DMS153 treated with DMSO at 0.1 percent for 48 hours (cell line): Measurements from ENCODE around the gene ZNF527.
"Not testable (repeated sequence)": the region's sequence is repeated elsewhere in the genome, so short reads cannot be mapped to it uniquely, and the experiment has no call there.

ENCODE experiments used
- DNase-seq: peaks from one replicate; lab custom pipeline; 2025; ENCODE audit not compliant: unreplicated experiment; lab: John Stamatoyannopoulos, UW

The ZNF527 gene

DNA sequence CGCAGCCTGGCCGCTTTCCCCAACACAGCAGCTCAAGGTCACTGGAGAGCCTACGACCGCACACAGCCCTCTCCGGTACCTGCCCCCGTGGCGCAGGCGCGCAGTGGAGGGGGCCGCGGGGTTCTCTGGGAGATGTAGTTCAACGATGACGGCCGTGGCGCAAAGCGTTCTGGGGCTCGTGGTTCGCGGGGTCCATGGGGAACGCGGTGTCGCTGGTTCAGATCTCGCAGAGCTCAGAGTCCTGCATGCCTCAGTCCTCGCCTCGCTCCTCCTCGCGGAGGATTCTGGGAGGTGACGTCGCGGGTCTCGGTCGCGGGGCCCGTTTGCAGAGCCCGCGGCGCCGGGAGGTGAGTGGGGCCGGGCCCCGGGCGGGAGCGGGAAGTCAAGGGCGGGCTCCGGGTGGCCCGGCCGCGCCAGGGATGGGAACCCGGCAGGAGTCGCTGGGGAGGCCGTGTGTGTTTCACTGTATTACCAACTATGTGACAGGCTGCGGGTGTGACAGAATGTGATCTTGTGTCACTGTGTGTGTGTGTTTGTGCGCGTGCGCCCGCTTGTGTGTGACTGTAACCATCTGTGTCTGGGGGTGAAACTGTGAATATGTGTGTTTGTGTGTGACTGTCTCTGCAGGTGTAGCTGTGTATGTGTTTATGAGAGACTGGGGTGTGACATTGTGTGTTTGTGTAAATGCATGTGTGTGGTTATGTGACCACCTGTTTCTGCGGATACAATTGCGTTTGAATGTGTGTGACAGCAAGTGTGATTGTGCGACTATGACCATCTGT is at the start of gene ZNF527:
ZNF527 (plus strand) TSS at position 220 of the 782 bp plus-strand sequence. CDS start 3,100 bp downstream, outside the sequence.
- DNase-seq, result peak; percentile 87

- no peak for DNase-seq
Observed at GRCh38 chr19:37329686-37330085, 41.2 kb upstream of the ZNF527 start.

DNA sequence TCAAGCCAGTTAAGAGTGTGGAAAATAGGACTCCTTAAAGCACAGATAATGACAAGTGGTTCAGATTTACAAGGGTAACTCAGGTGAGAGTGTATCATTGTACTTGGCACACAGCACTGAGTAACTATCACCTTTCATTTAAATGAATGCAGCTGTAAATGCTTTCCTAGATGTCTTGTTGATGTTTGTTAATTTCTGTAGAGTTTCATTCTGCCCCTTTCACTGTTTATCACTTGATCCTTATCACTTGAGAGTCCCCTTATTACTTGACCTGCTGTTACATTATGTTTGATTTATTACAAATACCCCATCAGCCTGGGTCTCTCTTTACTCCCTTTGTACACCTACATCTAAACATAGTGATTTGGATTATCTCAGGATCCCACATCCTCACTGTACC is 38.1 kb upstream of the ZNF527 start:
- no peak for DNase-seq

GRCh38 chr19:37333457-37333856 is 37.4 kb upstream of the ZNF527 start:
- no peak for DNase-seq

- peak; percentile 58 for DNase-seq
Observed at GRCh38 chr19:37334179-37335071, 36.5 kb upstream of the ZNF527 start.

DNA sequence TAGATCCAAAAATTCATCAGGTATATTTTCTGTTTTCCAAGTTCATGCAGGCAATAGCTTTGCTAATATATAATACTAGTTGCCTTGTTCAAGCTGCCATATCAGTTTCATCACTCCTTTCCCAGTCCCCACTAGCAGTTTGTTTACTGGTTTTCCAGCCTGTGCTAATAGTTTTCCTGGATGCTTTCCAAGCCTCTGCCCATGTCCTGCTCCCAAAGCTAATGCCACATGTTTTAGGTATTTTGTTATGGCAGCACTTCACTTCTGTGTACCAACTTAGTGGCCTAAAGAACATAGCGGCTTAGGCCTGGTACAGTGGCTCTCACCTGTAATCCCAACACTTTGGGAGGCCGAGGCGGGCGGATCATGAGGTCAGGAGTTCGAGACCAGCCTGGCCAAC is 28.1 kb upstream of the ZNF527 start:
- no peak for DNase-seq

- DNase-seq, result no peak
Observed at GRCh38 chr19:37346091-37346490, 24.8 kb upstream of the ZNF527 start.

- DNase-seq, result no peak
Observed at GRCh38 chr19:37348060-37348459, 22.8 kb upstream of the ZNF527 start.

- no peak for DNase-seq
Observed at GRCh38 chr19:37353968-37354367, 16.9 kb upstream of the ZNF527 start.

GRCh38 chr19:37355901-37356300 is 15.0 kb upstream of the ZNF527 start:
- DNase-seq, result no peak

DNA sequence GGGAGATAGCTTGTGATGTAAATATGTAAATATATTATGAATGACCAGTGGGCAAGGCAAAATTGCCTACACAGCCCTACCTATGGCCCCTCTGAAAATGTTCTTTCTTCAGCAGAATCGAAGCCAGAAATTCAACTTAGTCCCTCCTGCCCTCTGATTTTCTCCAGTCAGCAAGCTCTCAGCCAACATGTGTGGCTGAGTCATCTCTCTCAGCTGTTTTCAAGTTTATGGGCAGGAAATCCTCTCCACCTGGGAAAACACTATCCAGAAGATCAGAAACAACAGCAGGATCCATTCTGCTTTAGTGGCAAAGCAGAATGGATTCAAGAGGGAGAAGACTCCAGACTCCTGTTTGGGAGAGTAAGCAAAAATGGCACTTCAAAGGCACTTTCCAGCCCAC is 8.9 kb upstream of the ZNF527 start:
- no peak for DNase-seq

DNA sequence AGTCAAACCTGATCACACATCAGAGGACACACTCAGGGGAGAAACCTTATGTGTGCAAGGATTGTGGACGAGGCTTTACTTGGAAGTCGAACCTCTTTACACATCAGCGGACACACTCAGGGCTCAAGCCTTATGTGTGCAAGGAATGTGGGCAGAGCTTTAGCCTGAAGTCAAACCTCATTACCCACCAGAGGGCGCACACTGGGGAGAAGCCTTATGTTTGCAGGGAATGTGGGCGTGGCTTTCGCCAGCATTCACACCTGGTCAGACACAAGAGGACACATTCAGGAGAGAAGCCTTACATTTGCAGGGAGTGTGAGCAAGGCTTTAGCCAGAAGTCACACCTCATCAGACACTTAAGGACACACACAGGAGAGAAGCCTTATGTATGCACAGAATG is 8.2 kb upstream of the ZNF527 start:
- DNase-seq, result no peak

DNA sequence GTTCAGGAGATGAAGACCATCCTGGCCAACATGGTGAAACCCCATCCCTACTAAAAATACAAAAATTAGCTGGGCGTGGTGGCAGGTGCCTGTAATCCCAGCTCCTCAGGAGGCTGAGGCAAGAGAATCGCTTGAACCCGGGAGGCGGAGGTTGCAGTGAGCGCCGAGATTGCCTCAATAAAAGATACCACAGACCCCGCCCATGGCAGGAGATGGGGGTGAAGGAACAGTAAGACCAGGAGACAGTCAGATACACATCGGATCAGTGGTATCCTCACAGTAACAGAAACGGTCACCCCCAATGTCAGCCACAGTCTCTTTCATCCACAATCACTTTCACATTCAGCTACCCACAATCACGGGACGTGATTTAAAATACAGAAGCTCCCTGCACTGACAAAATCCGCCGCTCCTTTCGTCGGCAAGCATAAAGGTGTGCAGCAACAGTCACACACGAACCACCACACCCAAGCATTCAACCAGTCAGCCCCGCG is 466 bp upstream of the ZNF527 start:
- DNase-seq, result not testable (repeated sequence)

DNA sequence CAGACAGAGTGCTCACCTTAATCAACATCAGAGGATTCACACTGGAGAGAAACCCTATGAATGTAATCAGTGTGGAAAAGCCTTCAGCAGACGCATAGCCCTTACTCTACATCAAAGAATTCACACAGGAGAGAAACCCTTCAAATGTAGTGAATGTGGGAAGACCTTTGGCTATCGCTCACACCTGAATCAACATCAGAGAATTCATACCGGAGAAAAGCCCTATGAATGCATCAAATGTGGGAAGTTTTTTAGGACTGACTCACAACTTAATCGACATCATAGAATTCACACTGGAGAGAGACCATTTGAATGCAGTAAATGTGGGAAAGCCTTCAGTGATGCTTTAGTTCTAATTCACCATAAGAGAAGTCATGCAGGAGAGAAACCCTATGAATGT is 18.3 kb downstream of the ZNF527 start:
- no peak for DNase-seq

- DNase-seq, result not testable (repeated sequence)
Observed at GRCh38 chr19:37391399-37391798, 20.5 kb downstream of the ZNF527 start.

DNA sequence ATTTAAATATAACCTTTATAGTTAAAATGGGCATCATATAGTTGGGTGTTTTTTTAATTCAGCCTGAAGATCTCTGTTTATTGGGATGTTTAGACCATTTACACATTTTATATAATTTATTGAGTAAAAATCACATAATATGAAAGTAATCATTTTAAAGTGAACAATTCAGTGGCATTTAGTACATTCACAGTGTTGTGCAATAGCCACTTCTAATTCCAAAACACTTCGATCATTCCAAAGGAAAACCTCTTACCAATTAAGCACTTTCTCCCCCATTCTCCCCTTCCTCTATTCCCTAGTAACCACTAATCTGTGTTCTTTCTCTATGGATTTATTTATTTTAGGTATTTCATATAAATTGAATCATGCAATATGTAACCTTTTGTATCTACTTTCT is 30.2 kb downstream of the ZNF527 start:
- DNase-seq, result no peak

DNA sequence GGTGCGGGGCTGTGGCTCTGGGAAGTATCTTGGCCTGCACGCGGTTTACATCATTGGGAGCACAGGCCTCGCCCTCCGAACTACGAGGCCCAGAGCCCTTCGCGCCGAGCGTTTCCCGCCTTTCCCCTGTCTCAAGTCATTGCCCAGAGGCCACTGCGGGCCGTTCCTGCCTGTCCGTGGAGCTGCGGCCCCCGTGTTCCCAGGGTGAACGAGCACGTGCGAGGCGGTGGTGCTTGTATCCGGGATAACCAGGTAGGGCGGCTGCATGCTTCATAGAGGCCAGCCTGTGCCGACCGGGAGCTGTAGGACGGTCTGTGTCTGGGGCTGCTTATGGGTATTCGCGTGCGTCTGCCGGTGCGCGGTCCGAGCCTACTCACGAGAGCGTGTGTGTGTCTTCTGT is 32.5 kb downstream of the ZNF527 start:
- DNase-seq, result no peak

DNA sequence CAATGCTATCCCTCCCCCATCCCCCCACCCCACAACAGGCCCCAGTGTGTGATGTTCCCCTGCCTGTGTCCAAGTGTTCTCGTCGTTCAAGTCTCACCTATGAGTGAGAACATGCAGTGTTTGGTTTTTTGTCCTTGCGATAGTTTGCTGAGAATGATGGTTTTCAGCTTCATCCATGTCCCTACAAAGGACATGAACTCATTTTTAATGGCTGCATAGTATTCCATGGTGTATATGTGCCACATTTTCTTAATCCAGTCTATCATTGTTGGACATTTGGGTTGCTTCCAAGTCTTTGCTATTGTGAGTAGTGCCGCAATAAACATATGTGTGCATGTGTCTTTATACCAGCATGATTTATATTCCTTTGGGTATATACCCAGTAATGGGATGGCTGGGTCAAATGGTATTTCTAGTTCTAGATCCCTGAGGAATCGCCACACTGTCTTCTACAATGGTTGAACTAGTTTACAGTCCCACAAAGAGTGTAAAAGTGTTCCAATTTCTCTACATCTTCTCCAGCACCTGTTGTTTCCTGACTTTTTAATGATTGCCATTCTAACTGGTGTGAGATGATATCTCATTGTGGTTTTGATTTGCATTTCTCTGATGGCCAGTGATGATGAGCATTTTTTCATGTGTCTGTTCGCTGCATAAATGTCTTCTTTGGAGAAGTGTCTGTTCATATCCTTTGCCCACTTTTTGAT is 35.4 kb downstream of the ZNF527 start:
- DNase-seq, result not testable (repeated sequence)

DNA sequence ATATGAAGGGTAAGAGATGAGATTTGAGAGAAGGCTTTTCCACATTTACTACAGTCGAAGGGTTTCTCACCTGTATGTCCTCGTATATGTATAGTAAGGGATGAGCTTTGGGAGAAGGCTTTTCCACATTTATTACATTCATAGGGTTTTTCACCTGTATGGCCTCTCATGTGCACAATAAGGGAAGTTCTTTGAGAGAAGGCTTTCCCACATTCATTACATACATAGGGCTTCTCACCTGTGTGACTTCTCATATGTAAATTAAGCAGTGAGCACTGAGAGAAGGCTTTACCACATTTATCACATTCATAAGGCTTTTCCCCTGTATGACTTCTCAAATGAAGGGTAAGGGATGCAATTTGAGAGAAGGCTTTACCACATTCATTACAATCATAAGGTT is 41.8 kb downstream of the ZNF527 start:
- no peak for DNase-seq

GRCh38 chr19:37413313-37414084 is 42.6 kb downstream of the ZNF527 start:
- no peak for DNase-seq
